GM19099 (cell line): ENCODE results near the gene PKMYT1.
A peak's percentile ranks its signal among the peaks of the same experiment; 100 is the strongest.

Experiments used
- POLR2A ChIP-seq: IDR thresholded peaks from 3 replicates; pipeline ENCODE4 v1.6.1; 2011; ENCODE audit warnings: low read depth; ENCODE audit not compliant: insufficient read length; ENCODE audit errors: extremely low read depth

PKMYT1 gene

DNA sequence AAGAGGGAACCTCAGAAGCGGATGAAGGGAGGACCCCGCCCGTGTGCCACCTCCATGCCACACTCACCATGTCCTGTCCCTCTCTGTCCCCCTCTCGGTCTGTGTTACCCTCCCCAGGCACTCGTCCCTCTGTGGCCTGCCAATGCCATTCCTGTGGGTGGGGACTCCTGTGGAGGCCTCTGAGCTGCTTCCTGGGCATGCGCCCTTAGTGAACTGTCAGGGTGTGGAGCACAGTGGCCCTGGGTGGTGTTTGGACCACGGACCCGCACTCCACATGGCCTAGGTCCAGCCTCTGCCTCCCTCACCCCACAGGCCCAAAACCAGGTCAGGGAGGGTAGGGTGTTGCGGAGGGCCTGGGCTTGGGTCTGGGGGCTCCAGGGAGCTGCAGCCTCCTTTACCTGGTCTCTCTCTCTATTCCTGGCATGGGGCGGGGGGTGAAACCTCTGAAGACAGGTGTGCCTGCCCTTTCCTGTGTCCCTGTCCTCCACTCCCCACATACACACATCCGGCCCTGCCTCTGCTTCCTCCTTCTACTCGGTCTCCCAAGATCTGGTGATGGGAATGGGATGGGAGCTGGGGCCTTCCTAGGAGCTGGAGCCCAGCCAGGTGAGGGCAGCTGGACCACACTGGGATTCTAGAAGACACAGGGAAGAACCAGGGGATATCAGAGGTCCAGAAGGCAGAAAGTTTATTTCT is 11.5 kb upstream of the PKMYT1 start:
- TF ChIP-seq POLR2A, result no peak

GRCh38 chr16:2990891-2991290 is 10.6 kb upstream of the PKMYT1 start:
- no peak for TF ChIP-seq POLR2A

- TF ChIP-seq POLR2A, result no peak
Measured at GRCh38 chr16:2988590-2989099, 8.4 kb upstream of the PKMYT1 start.

GRCh38 chr16:2987833-2988232 is 7.6 kb upstream of the PKMYT1 start:
- TF ChIP-seq POLR2A, result no peak

DNA sequence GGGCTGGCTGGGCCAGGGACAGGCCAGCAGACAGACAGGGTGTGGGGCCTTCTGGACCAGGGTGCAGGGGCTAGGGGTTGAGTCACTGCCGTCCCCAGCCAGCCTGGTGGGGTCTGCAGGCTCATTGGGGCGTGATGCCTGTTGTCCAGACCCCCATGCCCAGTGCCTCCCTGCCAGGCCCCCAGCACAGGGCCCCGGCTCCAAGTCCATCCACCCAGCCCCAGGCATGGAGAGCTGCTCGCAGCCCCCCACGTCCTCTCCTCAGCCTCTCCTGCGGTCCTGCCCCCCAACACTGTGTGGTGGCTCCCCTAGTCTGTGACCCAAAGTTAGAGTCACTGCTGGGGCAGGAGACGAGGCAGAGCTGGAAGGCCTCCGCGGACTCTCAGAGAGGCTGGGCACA is 7.0 kb upstream of the PKMYT1 start:
- no peak for TF ChIP-seq POLR2A

GRCh38 chr16:2986623-2987188 is 6.5 kb upstream of the PKMYT1 start:
- no peak for TF ChIP-seq POLR2A

DNA sequence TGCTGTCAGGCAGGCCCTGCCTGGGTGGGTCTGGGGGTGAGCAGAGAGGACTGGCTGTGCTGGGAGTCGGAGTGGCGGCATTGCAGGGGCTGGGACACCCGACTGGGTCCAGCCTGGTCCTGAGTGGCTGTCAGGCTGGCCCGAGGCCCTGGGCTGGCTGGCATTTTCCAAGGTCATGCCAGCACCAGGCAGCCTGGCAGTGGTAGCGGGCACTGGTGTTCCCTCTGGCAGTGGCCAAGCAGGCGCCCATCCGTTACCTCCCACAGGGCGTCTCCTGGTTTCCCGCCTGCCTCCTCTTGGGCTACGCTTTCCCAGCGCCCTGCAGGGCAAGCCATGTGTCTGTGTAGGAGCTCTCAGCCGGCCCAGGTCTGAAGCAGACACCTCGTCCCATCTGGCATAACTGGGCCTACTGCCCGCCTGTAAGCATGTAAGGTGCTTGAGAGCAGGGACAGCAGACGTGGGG is 5.7 kb upstream of the PKMYT1 start:
- no peak for TF ChIP-seq POLR2A

DNA sequence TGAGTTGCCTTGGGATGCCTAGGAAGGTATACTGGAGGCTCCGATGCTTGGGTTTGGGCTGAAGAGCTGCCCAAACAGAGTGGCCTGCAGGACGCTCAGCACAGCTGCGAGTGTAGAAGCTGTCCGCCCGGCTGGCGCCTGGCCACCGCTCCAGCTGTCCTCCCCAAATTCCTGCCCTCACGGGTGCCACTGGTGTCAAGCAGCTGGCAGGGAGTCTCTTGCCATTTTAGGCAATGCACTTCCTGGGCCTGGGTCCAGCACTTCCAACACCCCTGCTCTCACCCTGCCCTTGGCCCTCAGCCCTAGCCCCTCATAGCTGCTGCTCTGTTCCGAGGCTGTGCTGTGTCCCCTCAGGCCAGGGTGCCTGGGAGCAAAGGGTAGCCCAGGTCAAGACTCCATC is 5.2 kb upstream of the PKMYT1 start:
- no peak for TF ChIP-seq POLR2A

GRCh38 chr16:2983706-2984136 is 3.5 kb upstream of the PKMYT1 start:
- peak; percentile 42 for TF ChIP-seq POLR2A

DNA sequence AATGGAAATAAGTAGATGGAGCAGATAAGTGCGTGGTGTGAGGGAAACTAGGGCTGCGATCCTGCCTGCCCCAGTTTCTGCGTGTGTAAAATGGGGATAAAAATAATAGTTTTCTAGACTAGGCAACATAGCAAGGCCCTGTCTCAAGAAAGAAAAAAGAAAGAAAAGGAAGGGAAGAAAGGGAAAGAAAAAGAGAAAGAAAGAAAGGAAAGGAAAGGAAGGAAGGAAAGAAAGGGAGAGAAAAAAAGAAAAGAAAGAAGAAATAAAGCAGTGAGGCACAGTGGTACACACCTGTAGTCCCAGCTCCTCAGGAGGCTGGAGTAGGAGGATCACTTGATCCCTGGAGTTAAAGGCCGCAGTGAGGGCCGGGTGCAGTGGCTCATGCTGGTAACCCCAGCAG is 2.2 kb upstream of the PKMYT1 start:
- TF ChIP-seq POLR2A, result no peak

DNA sequence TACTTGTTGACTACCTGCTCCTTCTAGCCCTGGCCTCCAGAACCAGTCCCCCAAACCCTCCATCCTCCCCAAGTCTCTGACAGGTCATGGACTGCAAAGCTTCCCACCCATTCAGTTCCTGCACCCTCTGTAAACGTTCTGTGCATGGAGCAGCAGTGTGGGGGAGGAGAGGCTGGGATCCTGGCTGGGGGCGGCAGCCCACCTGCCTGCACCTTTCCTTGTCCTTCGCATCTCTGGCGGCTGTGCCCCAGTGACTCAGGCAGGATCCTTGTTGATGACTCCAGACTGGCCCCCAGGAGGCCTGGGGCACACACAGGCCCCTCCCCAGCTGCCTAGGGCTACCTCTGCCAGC is 1.6 kb upstream of the PKMYT1 start:
- no peak for TF ChIP-seq POLR2A

DNA sequence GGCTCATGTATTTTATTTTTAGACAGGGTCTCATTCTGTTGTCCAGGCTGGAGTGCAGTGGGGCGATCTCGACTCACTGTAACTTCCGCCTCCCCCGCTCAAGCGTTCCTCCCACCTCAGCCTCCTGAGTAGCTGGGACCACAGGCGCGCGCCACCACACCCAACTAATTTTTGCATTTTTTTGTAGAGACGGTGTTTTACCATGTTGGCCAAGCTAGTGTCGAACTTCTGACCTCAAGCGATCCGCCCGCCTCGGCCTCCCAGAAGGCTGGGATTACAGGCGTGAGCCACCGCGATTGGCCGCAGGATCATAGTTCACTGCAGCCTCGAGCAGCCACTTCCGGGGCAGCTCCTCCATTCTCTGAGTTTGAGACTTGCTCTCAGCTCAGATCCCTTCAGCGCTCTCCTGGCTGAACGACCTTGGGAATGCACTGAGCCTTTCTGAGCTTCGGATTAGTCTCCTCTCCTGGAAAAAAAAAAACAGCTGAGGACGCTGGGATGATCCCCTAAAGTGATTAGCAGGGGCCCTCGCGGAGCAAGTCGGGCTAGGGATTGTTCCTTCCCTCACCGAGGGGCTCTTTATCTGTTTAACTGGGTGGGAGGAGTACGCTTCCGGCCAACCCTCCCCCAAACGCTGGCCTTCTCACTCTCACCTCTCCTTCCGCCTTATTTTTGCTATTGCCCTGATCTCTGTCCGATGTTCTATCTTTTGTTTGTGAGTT is 1.1 kb upstream of the PKMYT1 start:
- TF ChIP-seq POLR2A, result no peak

DNA sequence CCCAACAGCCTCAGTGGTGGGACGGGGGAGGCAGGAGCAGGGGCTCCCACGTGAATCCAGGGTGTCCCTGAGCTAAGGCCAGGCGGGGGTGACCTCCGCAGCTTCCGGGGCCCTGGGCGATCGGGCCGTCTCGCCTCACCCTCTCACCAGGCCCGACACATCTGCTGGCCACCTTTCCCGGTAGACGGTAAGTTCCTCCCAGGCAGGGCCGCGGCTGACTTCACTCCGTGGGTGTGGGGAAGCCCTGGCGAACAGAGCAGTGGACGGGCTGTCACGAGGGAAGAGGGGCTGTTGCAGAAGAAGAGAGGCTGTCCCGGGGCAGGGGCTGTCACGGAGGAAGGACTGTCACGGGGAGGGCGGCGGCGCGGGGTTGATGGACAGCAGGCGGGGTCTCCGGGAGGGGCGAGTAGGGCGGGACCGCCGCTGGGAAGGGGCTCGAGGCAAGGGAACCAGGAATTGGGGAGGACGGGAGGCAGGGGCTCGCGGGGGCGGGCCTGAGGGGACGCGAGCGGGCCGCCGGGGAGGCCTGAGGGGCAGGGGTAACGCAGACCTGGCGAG is 498 bp downstream of the PKMYT1 start:
- TF ChIP-seq POLR2A, result no peak

- no peak for TF ChIP-seq POLR2A
Measured at GRCh38 chr16:2977440-2977839, 2.8 kb downstream of the PKMYT1 start.

DNA sequence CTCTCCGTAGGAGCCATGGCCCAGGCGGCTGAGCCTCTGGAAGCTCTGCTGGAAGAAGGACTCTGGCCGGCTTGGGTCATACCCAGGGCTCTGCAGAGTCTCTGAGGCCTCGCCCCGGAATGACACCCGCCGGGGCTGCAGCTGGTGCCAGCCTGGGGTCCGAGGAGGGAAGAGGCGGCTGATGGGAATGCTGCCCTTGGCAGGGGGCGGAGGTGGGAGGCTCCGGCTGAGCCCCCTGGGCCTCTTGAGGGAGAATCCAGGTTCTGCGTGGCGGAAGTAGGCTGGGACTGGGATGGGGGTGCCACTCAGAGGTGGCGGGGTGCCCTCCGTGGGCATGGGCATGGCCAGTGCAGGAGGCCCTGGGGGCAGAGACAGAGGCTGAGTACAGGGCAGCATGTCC is 3.6 kb downstream of the PKMYT1 start:
- no peak for TF ChIP-seq POLR2A

DNA sequence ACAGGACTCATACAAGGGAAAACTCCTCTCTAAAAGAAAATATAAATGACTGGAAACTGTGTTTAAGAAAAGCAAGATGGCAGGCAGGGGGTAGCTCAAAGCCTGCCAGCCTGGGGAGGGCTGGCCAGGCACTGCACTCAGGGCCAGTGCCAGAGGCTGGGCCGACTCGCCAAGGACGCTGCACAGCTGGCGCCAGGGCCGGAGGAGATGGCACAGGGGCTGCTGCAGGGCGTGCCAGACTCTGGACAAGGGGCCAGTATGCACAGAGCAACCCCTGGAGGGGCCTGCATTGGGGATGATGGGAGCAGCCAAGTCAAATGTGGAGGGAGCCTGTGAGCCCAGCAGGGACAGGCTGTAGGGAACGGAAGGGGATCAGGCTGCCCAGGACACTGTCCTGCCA is 4.0 kb downstream of the PKMYT1 start:
- no peak for TF ChIP-seq POLR2A

- no peak for TF ChIP-seq POLR2A
Measured at GRCh38 chr16:2975161-2975795, 5.0 kb downstream of the PKMYT1 start.
